Measurements from ENCODE around the gene WIPF3.

Gene WIPF3

DNA sequence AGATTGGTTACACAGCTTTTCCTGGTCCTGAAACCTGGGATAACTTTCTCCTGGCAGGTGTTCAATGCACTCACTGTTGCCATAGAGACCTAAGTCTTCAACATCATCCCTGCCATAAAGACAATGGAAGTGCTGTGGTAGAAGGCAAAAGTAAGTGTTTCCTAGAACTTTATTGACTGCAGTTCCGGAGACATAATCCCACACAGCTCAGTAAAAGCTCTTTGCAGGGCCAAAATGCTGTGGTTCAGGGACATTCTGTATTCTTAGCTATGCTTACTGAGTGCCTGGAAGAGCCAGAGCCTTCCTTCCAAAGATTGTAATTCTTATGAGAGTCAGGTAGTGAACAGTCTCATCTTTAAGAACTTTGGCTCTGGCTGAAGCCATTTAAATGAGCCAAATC lies 5.3 kb downstream of the WIPF3 start:
- TF ChIP-seq EZH2phosphoT487 (IDR thresholded peaks at IDR 0.05; ENCODE audit: borderline replicate concordance) (no peak), CTCF (conservative IDR thresholded peaks at IDR 0.05; ENCODE audit: low read length) (no peak)

GRCh38 chr7:29812185-29812876 lies 6.0 kb downstream of the WIPF3 start:
- Histone ChIP-seq H3K36me3 (ENCODE audit: insufficient read depth, low read length) (no peaks in the 10 kb centered on the region), H3K4me3 (ENCODE audit: low read length, poor library complexity, severe bottlenecking) (no peak overlapping the region), H3K27me3 (ENCODE audit: insufficient read depth, low read length, poor library complexity, severe bottlenecking) (no peaks in the 10 kb centered on the region), H3F3A (ENCODE audit: low read depth) (no peaks in the 10 kb centered on the region), H3K9ac (ENCODE audit: low read depth, low read length, poor library complexity, severe bottlenecking) (no peak overlapping the region), H3K9me2 (replicated peaks; ENCODE audit: low read depth, low read length) (no peaks in the 10 kb centered on the region), H3K4me2 (ENCODE audit: low read depth, low read length, poor library complexity, severe bottlenecking) (no peak overlapping the region), H4K20me1 (ENCODE audit: insufficient read depth, low read length, poor library complexity, severe bottlenecking) (no peaks in the 10 kb centered on the region), H3K4me1 (ENCODE audit: insufficient read depth, low read length, poor library complexity, severe bottlenecking) (peaks cover 8% of the 10 kb centered on the region), H2AFZ (ENCODE audit: low read length) (no peak overlapping the region), H3K79me2 (ENCODE audit: insufficient read depth, low read length) (no peaks in the 10 kb centered on the region), H3K9me3 (ENCODE audit: insufficient read depth, low read depth, low read length) (no peaks in the 10 kb centered on the region)
- TF ChIP-seq CTCF (conservative IDR thresholded peaks at IDR 0.05; ENCODE audit: low read length) = no peak
- TF ChIP-seq EZH2phosphoT487 (IDR thresholded peaks at IDR 0.05; ENCODE audit: borderline replicate concordance) = no peak

More for the DNA sequence above, 5.3 kb downstream of the WIPF3 start:
- H3K9ac ChIP-seq (ENCODE audit: low read depth, low read length, poor library complexity, severe bottlenecking) = no peak overlapping the region
- H3F3A ChIP-seq (ENCODE audit: low read depth) = no peaks in the 10 kb centered on the region
- H3K27me3 ChIP-seq (ENCODE audit: insufficient read depth, low read length, poor library complexity, severe bottlenecking) = no peaks in the 10 kb centered on the region
- H3K4me3 ChIP-seq (ENCODE audit: low read length, poor library complexity, severe bottlenecking) = no peak overlapping the region
- H3K4me1 ChIP-seq (ENCODE audit: insufficient read depth, low read length, poor library complexity, severe bottlenecking) = peaks cover 8% of the 10 kb centered on the region
- H3K9me3 ChIP-seq (ENCODE audit: insufficient read depth, low read depth, low read length) = no peaks in the 10 kb centered on the region
- H3K9me2 ChIP-seq (replicated peaks; ENCODE audit: low read depth, low read length) = no peaks in the 10 kb centered on the region
- H4K20me1 ChIP-seq (ENCODE audit: insufficient read depth, low read length, poor library complexity, severe bottlenecking) = no peaks in the 10 kb centered on the region
- no peaks in the 10 kb centered on the region for H3K79me2 ChIP-seq (ENCODE audit: insufficient read depth, low read length)
- no peak overlapping the region for H2AFZ ChIP-seq (ENCODE audit: low read length)
- no peaks in the 10 kb centered on the region for H3K36me3 ChIP-seq (ENCODE audit: insufficient read depth, low read length)
- H3K4me2 ChIP-seq (ENCODE audit: low read depth, low read length, poor library complexity, severe bottlenecking) = no peak overlapping the region

DNA sequence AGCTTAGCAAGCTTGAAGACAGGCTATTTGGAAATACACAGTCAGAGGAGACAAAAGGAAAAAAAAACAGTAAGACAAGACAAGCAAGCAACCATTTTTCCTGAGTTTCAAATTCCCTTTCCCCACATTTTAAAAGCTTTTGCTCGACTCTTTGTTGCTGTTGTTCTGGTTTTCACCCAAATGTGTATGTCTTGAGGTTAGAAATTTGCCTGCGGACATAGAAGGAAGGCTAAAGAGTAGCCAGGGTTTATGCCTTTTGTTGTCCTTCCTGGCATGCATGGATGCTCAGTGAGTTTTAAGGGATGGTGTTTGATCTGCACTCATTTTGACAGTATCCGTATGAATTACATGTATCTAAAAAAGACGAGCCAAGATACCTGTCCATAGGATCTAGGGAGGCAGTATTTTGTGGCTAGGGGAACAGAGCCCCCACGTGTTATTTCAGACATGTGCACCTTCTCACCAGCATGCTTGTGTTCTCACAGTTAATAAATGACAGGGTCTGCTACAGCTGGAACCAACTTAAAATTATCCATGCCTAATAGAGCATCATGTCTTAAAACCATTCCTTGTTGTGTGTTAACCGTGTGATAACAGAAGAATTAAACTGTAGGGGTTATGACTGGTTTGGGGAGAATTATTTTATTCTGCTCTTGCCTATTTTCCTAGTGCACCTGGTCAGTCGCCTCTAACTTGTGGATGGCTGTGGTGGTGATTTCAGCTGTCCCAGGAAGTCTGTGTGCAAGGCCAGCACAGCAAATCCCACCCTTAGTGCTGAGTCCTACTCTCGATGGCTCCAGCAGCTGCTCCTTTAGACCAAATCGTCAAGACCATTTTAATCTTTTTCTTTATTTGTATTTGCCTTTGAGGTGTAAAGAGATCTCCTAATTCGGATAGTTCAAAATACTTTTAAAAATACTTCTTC lies 9.1 kb downstream of the WIPF3 start:
- Histone ChIP-seq H3K4me2 (ENCODE audit: low read depth, low read length, poor library complexity, severe bottlenecking) (no peak overlapping the region), H3K4me1 (ENCODE audit: insufficient read depth, low read length, poor library complexity, severe bottlenecking) (no peaks in the 10 kb centered on the region), H3K27me3 (ENCODE audit: insufficient read depth, low read length, poor library complexity, severe bottlenecking) (no peaks in the 10 kb centered on the region), H3K9me3 (ENCODE audit: insufficient read depth, low read depth, low read length) (no peaks in the 10 kb centered on the region), H3K36me3 (ENCODE audit: insufficient read depth, low read length) (no peaks in the 10 kb centered on the region), H3K79me2 (ENCODE audit: insufficient read depth, low read length) (no peaks in the 10 kb centered on the region), H3K9ac (ENCODE audit: low read depth, low read length, poor library complexity, severe bottlenecking) (no peak overlapping the region), H3K9me2 (replicated peaks; ENCODE audit: low read depth, low read length) (no peaks in the 10 kb centered on the region), H2AFZ (ENCODE audit: low read length) (no peak overlapping the region), H3K4me3 (ENCODE audit: low read length, poor library complexity, severe bottlenecking) (no peak overlapping the region), H4K20me1 (ENCODE audit: insufficient read depth, low read length, poor library complexity, severe bottlenecking) (no peaks in the 10 kb centered on the region), H3F3A (ENCODE audit: low read depth) (no peaks in the 10 kb centered on the region)
- no peak for TF ChIP-seq EZH2phosphoT487 (IDR thresholded peaks at IDR 0.05; ENCODE audit: borderline replicate concordance)
- TF ChIP-seq CTCF (conservative IDR thresholded peaks at IDR 0.05; ENCODE audit: low read length) = no peak

All from Loucy (cell line).